IMR-90 (cell line): ENCODE measurements around the gene SYTL3. TPM values are rescaled to one million over a fixed set of nuclear protein-coding genes. Genes with fewer than 3 reads are reported as not detected.

Experiments used
- ATAC-seq: fragments of 200-7000 bp; cut with Tn5 transposase; 2 replicates; pipeline ENCODE4 v1.9.1; 2020; ENCODE audit warnings: low read depth, mild to moderate bottlenecking, moderate library complexity
- BruUV-seq: library from RNA; stranded (reverse); fragments of 400-500 nt; replicated peaks from 2 replicates; lab custom pipeline; 2021; lab: Mats Ljungman, UMichigan
- CTCF ChIA-PET: fragments of 300-600 bp; formaldehyde crosslinking; extraction: SDS; loops from one replicate; lab custom pipeline; 2021; ENCODE audit warnings: antibody characterized with exemption; lab: Yijun Ruan, JAX
- POLR2A ChIA-PET: fragments of 300-600 bp; sonication (Branson Sonifier 250); formaldehyde crosslinking; loops from one replicate; lab custom pipeline; 2022; ENCODE audit warnings: antibody characterized with exemption; ENCODE audit not compliant: unreplicated experiment; lab: Charles Lee
- DNase-seq: peaks from one replicate; pipeline ENCODE4 v3.0.0; 2013
- H2AFZ ChIP-seq: replicated peaks from 2 replicates; pipeline ENCODE3; 2013; ENCODE audit warnings: low read length, mild to moderate bottlenecking; ENCODE audit not compliant: poor library complexity
- H2AK5ac ChIP-seq: 2 replicates; pipeline ENCODE4 v1.6.1; 2013; ENCODE audit warnings: low read depth, low read length, inconsistent platforms
- H2AK9ac ChIP-seq: replicated peaks from 2 replicates; pipeline ENCODE3; 2013; ENCODE audit warnings: mild to moderate bottlenecking, low read depth, low read length, moderate library complexity; ENCODE audit not compliant: poor library complexity
- H2BK120ac ChIP-seq: 2 replicates; pipeline ENCODE4 v1.6.1; 2013; ENCODE audit warnings: low read depth, low read length, inconsistent platforms
- H2BK15ac ChIP-seq: 3 replicates; pipeline ENCODE4 v1.6.1; 2013; ENCODE audit warnings: low read depth, low read length, inconsistent platforms
- H2BK20ac ChIP-seq: 2 replicates; pipeline ENCODE4 v1.6.1; 2013; ENCODE audit warnings: low read depth, mild to moderate bottlenecking, inconsistent platforms, low read length, moderate library complexity
- H2BK5ac ChIP-seq: 2 replicates; pipeline ENCODE4 v1.6.1; 2013; ENCODE audit warnings: mild to moderate bottlenecking, low read depth, low read length, inconsistent platforms; ENCODE audit not compliant: poor library complexity, severe bottlenecking
- H3K14ac ChIP-seq: replicated peaks from 2 replicates; pipeline ENCODE4 v1.6.1; 2013; ENCODE audit warnings: low read depth, low read length, inconsistent platforms
- H3K18ac ChIP-seq: 2 replicates; pipeline ENCODE4 v1.6.1; 2013; ENCODE audit warnings: low read depth, low read length, control low read depth
- H3K23ac ChIP-seq: 2 replicates; pipeline ENCODE4 v1.6.1; 2013; ENCODE audit warnings: low read depth, low read length, inconsistent platforms
- H3K27ac ChIP-seq: 2 replicates; pipeline ENCODE4 v1.5.1; 2013; ENCODE audit warnings: mild to moderate bottlenecking, control low read depth, low read length; ENCODE audit not compliant: insufficient read depth
- H3K27me3 ChIP-seq: 2 replicates; pipeline ENCODE4 v1.6.1; 2013; ENCODE audit warnings: low read length; ENCODE audit not compliant: control insufficient read depth, insufficient read depth
- H3K36me3 ChIP-seq: 2 replicates; pipeline ENCODE4 v1.6.1; 2013; ENCODE audit warnings: low read length, mixed read lengths; ENCODE audit not compliant: control insufficient read depth, insufficient read depth
- H3K4ac ChIP-seq: 2 replicates; pipeline ENCODE4 v1.6.1; 2013; ENCODE audit warnings: low read depth, low read length, inconsistent platforms
- H3K4me1 ChIP-seq: 2 replicates; pipeline ENCODE4 v1.6.1; 2013; ENCODE audit warnings: low read length, mixed read lengths; ENCODE audit not compliant: control insufficient read depth, insufficient read depth
- H3K4me2 ChIP-seq: 2 replicates; pipeline ENCODE4 v1.6.1; 2013; ENCODE audit warnings: low read depth, mild to moderate bottlenecking, control low read depth, low read length, moderate library complexity
- H3K4me3 ChIP-seq: 2 replicates; pipeline ENCODE4 v1.5.1; 2013; ENCODE audit warnings: low read depth, mild to moderate bottlenecking, control low read depth, low read length, moderate library complexity; ENCODE audit not compliant: insufficient read depth
- H3K56ac ChIP-seq: 2 replicates; pipeline ENCODE4 v1.6.1; 2013; ENCODE audit warnings: low read length, inconsistent platforms; ENCODE audit not compliant: insufficient read depth; ENCODE audit errors: extremely low read depth
- H3K79me1 ChIP-seq, 2 experiments: 2 replicates each; pipeline ENCODE4 v1.6.1; 2013; ENCODE audit warnings: low read length in 2 of 2, inconsistent platforms in 1 of 2, low read depth in 1 of 2
- H3K9ac ChIP-seq: 2 replicates; pipeline ENCODE4 v1.6.1; 2013; ENCODE audit warnings: low read depth, low read length, control low read depth
- H3K9me1 ChIP-seq: 2 replicates; pipeline ENCODE4 v1.6.1; 2013; ENCODE audit warnings: low read length, inconsistent platforms; ENCODE audit not compliant: insufficient read depth
- H3K9me3 ChIP-seq: 2 replicates; pipeline ENCODE4 v1.6.1; 2013; ENCODE audit warnings: low read length; ENCODE audit not compliant: control insufficient read depth, insufficient read depth
- H4K20me1 ChIP-seq: 2 replicates; pipeline ENCODE4 v1.6.1; 2013; ENCODE audit warnings: low read length, inconsistent platforms; ENCODE audit not compliant: insufficient read depth
- H4K5ac ChIP-seq: 2 replicates; pipeline ENCODE4 v1.6.1; 2013; ENCODE audit warnings: mild to moderate bottlenecking, low read depth, low read length, control low read depth
- H4K8ac ChIP-seq, 2 experiments: 2 replicates each; pipeline ENCODE4 v1.6.1; 2013; ENCODE audit warnings: low read depth in 2 of 2, low read length in 2 of 2, control low read depth in 1 of 2, inconsistent platforms in 1 of 2
- H4K91ac ChIP-seq: 2 replicates; pipeline ENCODE4 v1.6.1; 2013; ENCODE audit warnings: low read depth, low read length, inconsistent platforms; ENCODE audit not compliant: insufficient read depth
- MAFK ChIP-seq: IDR thresholded peaks from 2 replicates; pipeline ENCODE4 v1.6.1; 2012; ENCODE audit warnings: low read depth, low read length, improper control_type of control experiment
- MAZ ChIP-seq: IDR thresholded peaks from 2 replicates; pipeline ENCODE4 v1.6.1; 2012; ENCODE audit warnings: low read depth, mild to moderate bottlenecking, low read length, improper control_type of control experiment, moderate library complexity, borderline replicate concordance
- NFE2L2 ChIP-seq: fragments of 150-350 bp; IDR thresholded peaks from 2 replicates; pipeline ENCODE4 v1.6.1; 2016; ENCODE audit warnings: low read depth, mild to moderate bottlenecking, low read length
- POLR2A ChIP-seq: IDR thresholded peaks from 2 replicates; pipeline ENCODE4 v1.6.1; 2012; ENCODE audit warnings: mild to moderate bottlenecking, low read depth, low read length
- RCOR1 ChIP-seq: IDR thresholded peaks from 2 replicates; pipeline ENCODE4 v1.6.1; 2012; ENCODE audit warnings: mild to moderate bottlenecking, low read length, improper control_type of control experiment; ENCODE audit not compliant: insufficient replicate concordance
- RFX5 ChIP-seq: IDR thresholded peaks from 2 replicates; pipeline ENCODE4 v1.8.0; 2012; ENCODE audit warnings: low read depth, mild to moderate bottlenecking, low read length, moderate library complexity
- SMC3 ChIP-seq: fragments of 150-350 bp; IDR thresholded peaks from 2 replicates; pipeline ENCODE4 v1.6.1; 2016; ENCODE audit warnings: low read depth, mild to moderate bottlenecking, antibody characterized with exemption, low read length, moderate library complexity
- WGBS, 2 experiments: methylation state at CpG; one replicate each; pipeline versions ENCODE4 v1.1.5 to v1.1.7; 2013; ENCODE audit warnings: missing lambda C conversion rate in 2 of 2; ENCODE audit not compliant: insufficient read length in 1 of 2; ENCODE audit errors: extremely low coverage in 2 of 2; 5-methylcytosine and 5-hydroxymethylcytosine counted together
- dilution Hi-C: fragments of 300-500 bp; cut with HindIII; formaldehyde crosslinking; loops from one replicate; pipeline ENCODE4 v1.14.3; 2018; ENCODE audit warnings: low sequenced_read_pairs; ENCODE audit not compliant: unreplicated experiment
- in situ Hi-C: fragments of 300-500 bp; cut with MboI; formaldehyde crosslinking; loops from 3 replicates; pipeline ENCODE4 v1.14.3; 2019; ENCODE audit warnings: low sequenced_read_pairs, inconsistent platforms, mixed read lengths
- intact Hi-C: fragments of 100-400 bp; cut with micrococcal nuclease; formaldehyde crosslinking; loops from 2 replicates; pipeline ENCODE4 v1.10.0; 2022
- polyA plus RNA-seq, 3 experiments: library from polyadenylated mRNA; depleted of rRNA; stranded (reverse); fragments of >200 nt; gene quantifications; 2 replicates each; pipeline ENCODE4 v1.2.3, GENCODE V29; 2012; ENCODE audit warnings: low replicate concordance in 1 of 3
- total RNA-seq: library from RNA; depleted of rRNA; stranded (reverse); fragments of >200 nt; gene quantifications from 2 replicates; pipeline ENCODE4 v1.2.3, GENCODE V29; 2012
- TF ChIP-seq, protein P1 (sequence below): fragments of 150-350 bp; IDR thresholded peaks from 2 replicates; pipeline ENCODE4 v1.6.1; 2017; ENCODE audit warnings: mild to moderate bottlenecking, antibody characterized with exemption, low read length, low read depth

SYTL3 gene
- total and polyA plus RNA-seq, 2 of the 4 experiments (the other 2 are of a cell fraction): 2.9 to 4.3 TPM

DNA sequence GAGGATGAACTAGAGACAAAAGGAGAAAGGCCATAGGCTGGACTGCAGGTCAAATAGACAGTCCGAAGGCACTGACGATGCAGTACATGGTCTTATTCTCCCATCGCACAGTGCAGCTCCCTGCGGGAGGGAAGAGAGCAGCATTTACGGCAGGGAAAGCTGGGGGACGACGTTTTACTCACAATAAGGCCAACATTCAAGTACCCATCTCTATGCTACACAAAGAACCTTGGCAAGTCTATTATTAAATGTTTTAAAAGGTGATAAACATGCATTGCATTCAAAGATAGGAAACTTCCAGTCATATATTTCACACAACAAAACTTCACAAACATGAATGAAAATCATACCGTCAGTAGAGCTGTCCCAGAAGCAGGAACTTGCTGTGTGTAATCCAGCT lies 13.1 kb upstream of the SYTL3 start:
- Histone ChIP-seq H2BK20ac (no peak overlapping the region), H3K9ac (no peak overlapping the region), H3K4me2 (no peak overlapping the region), H4K91ac (no peak overlapping the region), H2BK5ac (no peak overlapping the region), H4K8ac (no peak overlapping the region), H3K36me3 (peaks cover 32% of the 10 kb centered on the region), H3K9me1 (peaks cover 21% of the 10 kb centered on the region), H3K4ac (no peak overlapping the region), H2AFZ (no peak overlapping the region), H2BK120ac (no peak overlapping the region), H2AK5ac (no peak overlapping the region), H2BK15ac (no peak overlapping the region), H4K20me1 (peaks cover 27% of the 10 kb centered on the region), H3K79me1 (peaks cover 26 to 61% of the 10 kb centered on the region in 2 experiments), H3K27ac (no peak overlapping the region), H3K9me3 (no peaks in the 10 kb centered on the region), H3K4me3 (no peak overlapping the region), H4K5ac (no peak overlapping the region), H3K14ac (no peak overlapping the region), H3K18ac (no peak overlapping the region), H3K23ac (no peak overlapping the region), H3K4me1 (peaks cover 15% of the 10 kb centered on the region), H3K56ac (no peak overlapping the region), H2AK9ac (no peak overlapping the region), H3K27me3 (no peaks in the 10 kb centered on the region)
- in situ Hi-C loops (loop anchor here (25.0 kb wide), 1 partner anchor 1076 kb away; no protein-coding TSS in a partner anchor), dilution Hi-C loops (no loop called here), intact Hi-C loops (no loop called here)
- no peak for DNase-seq
- TF ChIP-seq, protein P1, sequence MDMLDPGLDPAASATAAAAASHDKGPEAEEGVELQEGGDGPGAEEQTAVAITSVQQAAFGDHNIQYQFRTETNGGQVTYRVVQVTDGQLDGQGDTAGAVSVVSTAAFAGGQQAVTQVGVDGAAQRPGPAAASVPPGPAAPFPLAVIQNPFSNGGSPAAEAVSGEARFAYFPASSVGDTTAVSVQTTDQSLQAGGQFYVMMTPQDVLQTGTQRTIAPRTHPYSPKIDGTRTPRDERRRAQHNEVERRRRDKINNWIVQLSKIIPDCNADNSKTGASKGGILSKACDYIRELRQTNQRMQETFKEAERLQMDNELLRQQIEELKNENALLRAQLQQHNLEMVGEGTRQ: no peak
- TF ChIP-seq SMC3: no peak
- TF ChIP-seq MAZ: no peak
- no peak for TF ChIP-seq POLR2A
- TF ChIP-seq NFE2L2: no peak
- TF ChIP-seq MAFK: no peak
- no peak for TF ChIP-seq RCOR1
- no peak for TF ChIP-seq RFX5
- ATAC-seq: no peak
- CTCF ChIA-PET: no interaction called here
- POLR2A ChIA-PET: no interaction called here
- no TSS peak for BruUV-seq
- WGBS, 2 experiments: 100% methylated on average over 4 of the region's 8 CpGs; no CpG with 5 or more reads in 1 of the 2 experiments
